ENCODE measurements around the gene CLIP4. TPM values are rescaled to one million over a fixed set of nuclear protein-coding genes. Genes with fewer than 3 reads are reported as not detected.

Gene CLIP4
- total RNA-seq, 5 donors from 2014 or later (not counting 1 experiment from before 2014, with no cell fraction given): 38.4 to 54.2 (median 47.7) TPM

DNA sequence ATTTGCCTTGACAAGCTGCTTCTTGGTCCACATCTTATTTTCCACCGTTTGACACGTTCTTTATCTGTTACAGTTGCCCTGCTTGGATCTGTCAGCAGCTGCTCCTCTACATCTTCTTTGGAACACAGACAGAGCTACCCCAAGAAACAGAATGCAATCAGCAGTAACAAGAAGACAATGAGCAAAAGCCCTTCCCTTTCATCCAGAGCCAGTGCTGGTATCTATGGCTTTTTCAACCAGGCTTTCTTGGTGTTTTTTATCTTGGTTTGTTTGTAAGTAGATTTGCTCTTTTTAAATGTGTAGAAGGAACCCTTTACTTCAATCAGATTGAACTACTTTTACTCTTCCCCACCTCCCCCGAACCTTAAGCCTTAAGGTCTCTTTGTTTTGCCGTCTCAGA is 41.9 kb downstream of the CLIP4 start:
- no peak overlapping the region for H3K27ac Mint-ChIP-seq
- no peak for ATAC-seq (replicated peaks in 1 of 4)
- no peak for DNase-seq
- Histone ChIP-seq H3K4me1 (ENCODE audit: control insufficient read depth in 1 of 2, extremely low read depth in 1 of 2, insufficient read depth in 2 of 2, low read length in 2 of 2) (no peaks in the 10 kb centered on the region), H3K36me3 (ENCODE audit: control insufficient read depth in 2 of 2, extremely low read depth in 1 of 2, insufficient read depth in 1 of 2, low read length in 1 of 2) (peaks cover 0 to 91% of the 10 kb centered on the region in 2 donors), H3K27ac (ENCODE audit: low read length) (no peak overlapping the region), H3K4me3 (ENCODE audit: control insufficient read depth in 1 of 2, extremely low read depth in 1 of 2, low read length in 1 of 2) (no peak overlapping the region), H3K9me3 (no peaks in the 10 kb centered on the region), H3K27me3 (replicated peaks in 1 of 2; ENCODE audit: control insufficient read depth in 2 of 2, extremely low read depth in 1 of 2, insufficient read depth in 2 of 2, low read length in 1 of 2) (no peaks in the 10 kb centered on the region)
- ChIA-PET POLR2A (no interaction called here), CTCF (interaction anchor here (0.6 to 0.8 kb wide), 2 partner anchors 52 to 439 kb away, joined by 3 read pairs; no protein-coding TSS in a partner anchor)
- no peaks in the 10 kb centered on the region for H3K4me1 Mint-ChIP-seq
- no peaks in the 10 kb centered on the region for H3K27me3 Mint-ChIP-seq
- H3K36me3 Mint-ChIP-seq: peaks cover 71% of the 10 kb centered on the region
- no peak overlapping the region for H3K4me3 Mint-ChIP-seq
- H3K9me3 Mint-ChIP-seq: no peaks in the 10 kb centered on the region
- 46% methylated on average over 2 of the region's 4 CpGs for WGBS (ENCODE audit: insufficient coverage)

DNA sequence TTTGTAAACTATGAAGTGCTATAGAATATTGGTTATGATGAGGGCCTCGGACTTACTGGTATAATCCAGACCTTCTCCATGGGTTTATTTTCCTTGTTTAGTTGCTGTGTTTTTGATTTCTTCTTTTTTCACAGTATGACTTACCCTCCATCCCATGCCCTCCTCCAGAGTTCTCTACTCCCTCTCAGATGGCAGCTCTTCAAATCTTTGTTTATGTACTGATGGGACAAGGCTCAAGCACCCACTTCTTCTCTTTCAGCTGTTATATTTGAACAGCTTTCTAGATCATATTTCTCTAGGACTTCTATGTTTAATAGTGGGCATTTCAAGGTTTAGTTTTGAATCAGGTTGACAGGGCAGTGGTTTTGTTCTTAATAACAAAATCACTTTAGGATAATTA is 43.9 kb downstream of the CLIP4 start:
- Mint-ChIP-seq H3K27ac (no peak overlapping the region), H3K27me3 (no peaks in the 10 kb centered on the region), H3K9me3 (no peaks in the 10 kb centered on the region), H3K4me3 (no peak overlapping the region), H3K36me3 (peaks cover 56% of the 10 kb centered on the region), H3K4me1 (no peaks in the 10 kb centered on the region)
- Histone ChIP-seq H3K4me3 (ENCODE audit: control insufficient read depth in 1 of 2, extremely low read depth in 1 of 2, low read length in 1 of 2) (no peak overlapping the region), H3K27me3 (replicated peaks in 1 of 2; ENCODE audit: control insufficient read depth in 2 of 2, extremely low read depth in 1 of 2, insufficient read depth in 2 of 2, low read length in 1 of 2) (no peaks in the 10 kb centered on the region), H3K36me3 (ENCODE audit: control insufficient read depth in 2 of 2, extremely low read depth in 1 of 2, insufficient read depth in 1 of 2, low read length in 1 of 2) (peaks cover 0 to 81% of the 10 kb centered on the region in 2 donors), H3K9me3 (no peaks in the 10 kb centered on the region), H3K27ac (ENCODE audit: low read length) (no peak overlapping the region), H3K4me1 (ENCODE audit: control insufficient read depth in 1 of 2, extremely low read depth in 1 of 2, insufficient read depth in 2 of 2, low read length in 2 of 2) (no peaks in the 10 kb centered on the region)
- no peak for DNase-seq
- CTCF ChIA-PET: no interaction called here
- POLR2A ChIA-PET: no interaction called here
- no peak for ATAC-seq (replicated peaks in 1 of 4)
- no CpG with 5 or more reads among the region's 1 CpG for WGBS (ENCODE audit: insufficient coverage)

DNA sequence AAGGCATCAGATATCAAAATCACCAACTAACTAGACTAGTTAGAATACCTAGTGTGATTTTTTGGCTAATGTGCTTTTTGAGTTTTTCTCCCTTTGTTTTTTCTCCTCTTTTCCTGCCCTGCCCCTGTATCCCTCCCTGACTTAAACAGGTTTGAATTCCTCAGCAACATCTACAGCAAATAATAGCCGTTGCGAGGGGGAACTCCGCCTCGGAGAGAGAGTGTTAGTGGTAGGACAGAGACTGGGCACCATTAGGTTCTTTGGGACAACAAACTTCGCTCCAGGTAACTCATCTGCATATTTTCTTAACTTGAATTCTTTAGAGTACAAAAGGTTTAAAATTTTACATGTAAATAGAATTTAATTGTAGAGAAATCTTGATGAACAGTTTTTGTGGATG is 45.0 kb downstream of the CLIP4 start:
- Histone ChIP-seq H3K9me3 (no peaks in the 10 kb centered on the region), H3K36me3 (ENCODE audit: control insufficient read depth in 2 of 2, extremely low read depth in 1 of 2, insufficient read depth in 1 of 2, low read length in 1 of 2) (peaks cover 0 to 70% of the 10 kb centered on the region in 2 donors), H3K4me3 (ENCODE audit: control insufficient read depth in 1 of 2, extremely low read depth in 1 of 2, low read length in 1 of 2) (no peak overlapping the region), H3K27ac (ENCODE audit: low read length) (no peak overlapping the region), H3K4me1 (ENCODE audit: control insufficient read depth in 1 of 2, extremely low read depth in 1 of 2, insufficient read depth in 2 of 2, low read length in 2 of 2) (no peaks in the 10 kb centered on the region), H3K27me3 (replicated peaks in 1 of 2; ENCODE audit: control insufficient read depth in 2 of 2, extremely low read depth in 1 of 2, insufficient read depth in 2 of 2, low read length in 1 of 2) (no peaks in the 10 kb centered on the region)
- no peak overlapping the region for H3K27ac Mint-ChIP-seq
- CTCF ChIA-PET: no interaction called here
- no peaks in the 10 kb centered on the region for H3K9me3 Mint-ChIP-seq
- no peak overlapping the region for H3K4me3 Mint-ChIP-seq
- no peaks in the 10 kb centered on the region for H3K27me3 Mint-ChIP-seq
- WGBS (ENCODE audit: insufficient coverage): no CpG with 5 or more reads among the region's 5 CpGs
- H3K36me3 Mint-ChIP-seq: peaks cover 52% of the 10 kb centered on the region
- no peaks in the 10 kb centered on the region for H3K4me1 Mint-ChIP-seq
- DNase-seq: no peak
- POLR2A ChIA-PET: no interaction called here
- ATAC-seq (replicated peaks in 1 of 4): no peak

- Histone ChIP-seq H3K27ac (ENCODE audit: low read length) (no peak overlapping the region), H3K4me3 (ENCODE audit: control insufficient read depth in 1 of 2, extremely low read depth in 1 of 2, low read length in 1 of 2) (no peak overlapping the region), H3K27me3 (replicated peaks in 1 of 2; ENCODE audit: control insufficient read depth in 2 of 2, extremely low read depth in 1 of 2, insufficient read depth in 2 of 2, low read length in 1 of 2) (no peaks in the 10 kb centered on the region), H3K4me1 (ENCODE audit: control insufficient read depth in 1 of 2, extremely low read depth in 1 of 2, insufficient read depth in 2 of 2, low read length in 2 of 2) (no peaks in the 10 kb centered on the region), H3K36me3 (ENCODE audit: control insufficient read depth in 2 of 2, extremely low read depth in 1 of 2, insufficient read depth in 1 of 2, low read length in 1 of 2) (peaks cover 0 to 58% of the 10 kb centered on the region in 2 donors), H3K9me3 (no peaks in the 10 kb centered on the region)
- ATAC-seq (replicated peaks in 1 of 4) (no peak), DNase-seq (no peak)
- peaks cover 55% of the 10 kb centered on the region for H3K36me3 Mint-ChIP-seq
- H3K27ac Mint-ChIP-seq: no peak overlapping the region
- ChIA-PET POLR2A (interaction anchor here in 1 of 2 donors (0.6 kb wide), 1 partner anchor 55 kb away, joined by 3 read pairs; no protein-coding TSS in a partner anchor), CTCF (no interaction called here)
- no peaks in the 10 kb centered on the region for H3K27me3 Mint-ChIP-seq
- peaks cover 0 to 2% (median 0%) of the 10 kb centered on the region in 3 donors for H3K4me1 Mint-ChIP-seq
- H3K9me3 Mint-ChIP-seq: no peaks in the 10 kb centered on the region
- H3K4me3 Mint-ChIP-seq: no peak overlapping the region
- no CpG with 5 or more reads among the region's 1 CpG for WGBS (ENCODE audit: insufficient coverage)
Observed at GRCh38 chr2:29162204-29162928, 47.2 kb downstream of the CLIP4 start.

DNA sequence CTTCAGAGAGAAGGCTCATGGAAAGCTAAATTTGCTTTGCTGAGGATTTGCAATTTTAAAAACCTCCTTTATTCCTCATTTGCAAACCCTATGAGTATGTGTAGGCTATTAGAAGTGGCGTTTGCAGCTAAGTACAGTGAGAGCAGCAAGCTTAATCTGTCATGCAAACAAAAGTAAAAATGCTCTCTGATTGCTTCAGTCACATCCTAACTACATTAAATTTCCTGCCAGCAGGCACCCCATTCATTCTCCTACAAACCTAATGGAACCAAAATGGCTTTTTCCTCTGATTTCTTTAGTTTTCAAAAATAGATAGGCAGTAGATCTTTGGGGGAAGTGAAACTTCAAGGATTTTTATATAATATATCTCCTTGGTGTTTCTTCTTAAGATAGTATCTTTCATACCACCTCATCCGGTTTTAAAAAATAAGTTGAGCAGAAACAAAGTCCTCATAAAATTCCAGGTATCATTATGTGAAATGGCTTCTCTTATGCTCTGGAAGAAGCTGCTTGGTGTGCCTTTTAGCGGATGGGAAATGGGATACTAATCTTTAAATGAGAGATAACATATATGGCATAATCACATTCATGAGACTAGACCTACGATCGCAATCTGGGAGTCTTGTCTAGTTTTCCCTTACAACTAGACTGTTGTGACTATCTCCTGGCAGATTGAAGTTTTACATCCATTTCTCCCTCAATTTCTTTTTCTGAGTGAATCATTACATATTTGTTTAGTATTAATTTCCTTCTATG is 49.1 kb downstream of the CLIP4 start:
- no peak overlapping the region for H3K27ac ChIP-seq (ENCODE audit: low read length)
- no peaks in the 10 kb centered on the region for H3K4me1 ChIP-seq (ENCODE audit: control insufficient read depth in 1 of 2, extremely low read depth in 1 of 2, insufficient read depth in 2 of 2, low read length in 2 of 2)
- H3K36me3 ChIP-seq (ENCODE audit: control insufficient read depth in 2 of 2, extremely low read depth in 1 of 2, insufficient read depth in 1 of 2, low read length in 1 of 2): peaks cover 0 to 49% of the 10 kb centered on the region in 2 donors
- POLR2A ChIA-PET: no interaction called here
- Mint-ChIP-seq H3K4me1 (peaks cover 0 to 2% (median 0%) of the 10 kb centered on the region in 3 donors), H3K27ac (no peak overlapping the region), H3K9me3 (no peaks in the 10 kb centered on the region), H3K36me3 (peaks cover 52% of the 10 kb centered on the region), H3K27me3 (no peaks in the 10 kb centered on the region), H3K4me3 (no peak overlapping the region)
- DNase-seq (no peak), ATAC-seq (replicated peaks in 1 of 4) (no peak)
- no peaks in the 10 kb centered on the region for H3K27me3 ChIP-seq (replicated peaks in 1 of 2; ENCODE audit: control insufficient read depth in 2 of 2, extremely low read depth in 1 of 2, insufficient read depth in 2 of 2, low read length in 1 of 2)
- no CpG with 5 or more reads among the region's 5 CpGs for WGBS (ENCODE audit: insufficient coverage)
- no peaks in the 10 kb centered on the region for H3K9me3 ChIP-seq
- CTCF ChIA-PET: no interaction called here
- no peak overlapping the region for H3K4me3 ChIP-seq (ENCODE audit: control insufficient read depth in 1 of 2, extremely low read depth in 1 of 2, low read length in 1 of 2)

- 96% methylated on average over 3 of the region's 8 CpGs for WGBS (ENCODE audit: insufficient coverage)
- no peak overlapping the region for H3K4me3 ChIP-seq (ENCODE audit: control insufficient read depth in 1 of 2, extremely low read depth in 1 of 2, low read length in 1 of 2)
- no peaks in the 10 kb centered on the region for H3K27me3 ChIP-seq (replicated peaks in 1 of 2; ENCODE audit: control insufficient read depth in 2 of 2, extremely low read depth in 1 of 2, insufficient read depth in 2 of 2, low read length in 1 of 2)
- H3K4me1 ChIP-seq (ENCODE audit: control insufficient read depth in 1 of 2, extremely low read depth in 1 of 2, insufficient read depth in 2 of 2, low read length in 2 of 2): no peaks in the 10 kb centered on the region
- H3K36me3 ChIP-seq (ENCODE audit: control insufficient read depth in 2 of 2, extremely low read depth in 1 of 2, insufficient read depth in 1 of 2, low read length in 1 of 2): peaks cover 0 to 41% of the 10 kb centered on the region in 2 donors
- Mint-ChIP-seq H3K4me1 (peaks cover 0 to 2% (median under 1%) of the 10 kb centered on the region in 3 donors), H3K9me3 (no peaks in the 10 kb centered on the region), H3K27me3 (no peaks in the 10 kb centered on the region), H3K4me3 (no peak overlapping the region), H3K27ac (peak overlapping the region in 1 of 2 donors; percentile 59), H3K36me3 (peaks cover 58% of the 10 kb centered on the region)
- POLR2A ChIA-PET: no interaction called here
- CTCF ChIA-PET: no interaction called here
- H3K27ac ChIP-seq (ENCODE audit: low read length): no peak overlapping the region
- no peak for ATAC-seq (replicated peaks in 1 of 4)
- H3K9me3 ChIP-seq: no peaks in the 10 kb centered on the region
- DNase-seq: no peak
Observed at GRCh38 chr2:29165362-29166241, 50.4 kb downstream of the CLIP4 start.
